Measurements from ENCODE around the gene MRTFA. TPM values are rescaled to one million over a fixed set of nuclear protein-coding genes. Genes with fewer than 3 reads are reported as not detected.

MRTFA gene
- total RNA-seq, 1 experiment from 2014 or later, result 52.7 TPM

DNA sequence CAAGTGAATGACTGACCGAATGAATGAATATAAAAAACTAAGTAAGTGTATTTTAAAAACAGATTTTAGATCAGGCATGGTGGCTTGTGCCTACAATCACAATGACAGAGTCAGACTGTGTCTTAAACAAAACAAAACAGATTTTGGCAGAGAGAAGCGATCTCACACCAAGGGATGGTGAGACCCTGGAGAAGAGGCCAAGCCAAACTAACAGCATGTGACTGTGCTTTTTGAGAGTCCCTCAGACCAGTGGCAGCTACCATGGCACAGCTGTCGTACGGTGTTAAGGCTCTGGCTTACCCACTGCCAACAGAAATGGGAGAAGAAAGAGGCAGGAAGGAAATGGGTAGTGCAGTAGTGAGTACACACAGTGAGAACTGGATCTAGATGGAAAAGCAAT, 205.5 kb downstream of the MRTFA start:
- TF ChIP-seq, protein P1, sequence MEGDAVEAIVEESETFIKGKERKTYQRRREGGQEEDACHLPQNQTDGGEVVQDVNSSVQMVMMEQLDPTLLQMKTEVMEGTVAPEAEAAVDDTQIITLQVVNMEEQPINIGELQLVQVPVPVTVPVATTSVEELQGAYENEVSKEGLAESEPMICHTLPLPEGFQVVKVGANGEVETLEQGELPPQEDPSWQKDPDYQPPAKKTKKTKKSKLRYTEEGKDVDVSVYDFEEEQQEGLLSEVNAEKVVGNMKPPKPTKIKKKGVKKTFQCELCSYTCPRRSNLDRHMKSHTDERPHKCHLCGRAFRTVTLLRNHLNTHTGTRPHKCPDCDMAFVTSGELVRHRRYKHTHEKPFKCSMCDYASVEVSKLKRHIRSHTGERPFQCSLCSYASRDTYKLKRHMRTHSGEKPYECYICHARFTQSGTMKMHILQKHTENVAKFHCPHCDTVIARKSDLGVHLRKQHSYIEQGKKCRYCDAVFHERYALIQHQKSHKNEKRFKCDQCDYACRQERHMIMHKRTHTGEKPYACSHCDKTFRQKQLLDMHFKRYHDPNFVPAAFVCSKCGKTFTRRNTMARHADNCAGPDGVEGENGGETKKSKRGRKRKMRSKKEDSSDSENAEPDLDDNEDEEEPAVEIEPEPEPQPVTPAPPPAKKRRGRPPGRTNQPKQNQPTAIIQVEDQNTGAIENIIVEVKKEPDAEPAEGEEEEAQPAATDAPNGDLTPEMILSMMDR (IDR thresholded peaks at IDR 0.05; ENCODE audit: unreplicated experiment), result no peak
- Mint-ChIP-seq H3K27me3 (ENCODE audit: insufficient read depth, unreplicated experiment) (no peaks in the 10 kb centered on the region), H3K4me1 (ENCODE audit: insufficient read depth, unreplicated experiment) (peaks cover 5% of the 10 kb centered on the region), H3K4me3 (ENCODE audit: unreplicated experiment) (no peak overlapping the region), H3K36me3 (ENCODE audit: insufficient read depth, unreplicated experiment) (peaks cover 68% of the 10 kb centered on the region), H3K9me3 (ENCODE audit: unreplicated experiment) (no peaks in the 10 kb centered on the region), H3K27ac (ENCODE audit: low read depth, unreplicated experiment) (no peak overlapping the region)
- BruUV-seq (replicated peaks), result no TSS peak
- POLR2A ChIA-PET, result interaction anchor here (0.8 kb wide), 1 partner anchor 214 kb away, joined by 4 read pairs; no protein-coding TSS in a partner anchor
- CTCF ChIA-PET, result interaction anchor here (0.7 kb wide), 1 partner anchor 58 kb away, joined by 4 read pairs; no protein-coding TSS in a partner anchor
- intact Hi-C loops (cut with micrococcal nuclease), result loop anchor here (10.0 kb wide), 1 partner anchor 324 kb away; no protein-coding TSS in a partner anchor
- no peak for DNase-seq (ENCODE audit: unreplicated experiment)

- DNase-seq (ENCODE audit: unreplicated experiment), result no peak
- Mint-ChIP-seq H3K4me3 (ENCODE audit: unreplicated experiment) (no peak overlapping the region), H3K36me3 (ENCODE audit: insufficient read depth, unreplicated experiment) (peaks cover 77% of the 10 kb centered on the region), H3K27me3 (ENCODE audit: insufficient read depth, unreplicated experiment) (no peaks in the 10 kb centered on the region), H3K9me3 (ENCODE audit: unreplicated experiment) (no peaks in the 10 kb centered on the region), H3K4me1 (ENCODE audit: insufficient read depth, unreplicated experiment) (peaks cover 5% of the 10 kb centered on the region), H3K27ac (ENCODE audit: low read depth, unreplicated experiment) (no peak overlapping the region)
- intact Hi-C loops (cut with micrococcal nuclease), result no loop called here
- BruUV-seq (replicated peaks), result no TSS peak
- ChIA-PET CTCF (interaction anchor here (0.9 kb wide), 1 partner anchor 50 kb away, joined by 4 read pairs; no protein-coding TSS in a partner anchor), POLR2A (interaction anchor here (1.2 kb wide), 1 partner anchor 7 kb away, joined by 3 read pairs; no protein-coding TSS in a partner anchor)
- TF ChIP-seq, protein P1 (IDR thresholded peaks at IDR 0.05; ENCODE audit: unreplicated experiment), result no peak
Observed at GRCh38 chr22:40429481-40429880, 207.0 kb downstream of the MRTFA start.

DNA sequence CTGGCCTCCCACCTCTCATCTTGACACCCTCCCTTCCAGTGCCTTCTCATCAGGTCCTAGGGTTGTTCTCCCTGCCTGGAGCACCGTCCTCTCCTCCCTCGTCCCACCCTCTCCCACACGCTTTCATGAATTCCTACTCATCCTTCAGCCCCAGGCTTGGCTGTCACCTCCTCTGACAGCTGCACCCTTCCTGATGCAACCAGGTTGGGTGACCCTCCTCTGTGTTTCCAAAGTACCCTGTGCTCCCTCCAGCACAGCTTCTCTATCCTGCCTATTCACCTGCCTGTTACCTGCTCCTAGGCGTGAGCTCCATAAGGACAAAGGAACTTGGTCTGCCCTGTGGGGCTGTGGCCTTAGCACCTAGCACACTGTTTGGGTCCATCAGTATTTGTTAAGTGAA, 207.7 kb downstream of the MRTFA start:
- no TSS peak for BruUV-seq (replicated peaks)
- no peak for DNase-seq (ENCODE audit: unreplicated experiment)
- Mint-ChIP-seq H3K4me1 (ENCODE audit: insufficient read depth, unreplicated experiment) (peaks cover under 1% of the 10 kb centered on the region), H3K27me3 (ENCODE audit: insufficient read depth, unreplicated experiment) (no peaks in the 10 kb centered on the region), H3K36me3 (ENCODE audit: insufficient read depth, unreplicated experiment) (peaks cover 71% of the 10 kb centered on the region), H3K27ac (ENCODE audit: low read depth, unreplicated experiment) (peak overlapping the region; percentile 54), H3K9me3 (ENCODE audit: unreplicated experiment) (no peaks in the 10 kb centered on the region), H3K4me3 (ENCODE audit: unreplicated experiment) (no peak overlapping the region)
- intact Hi-C loops (cut with micrococcal nuclease), result no loop called here
- ChIA-PET CTCF (interaction anchor here (0.9 to 2.3 kb wide), 4 partner anchors 8 to 216 kb away, joined by 4 to 12 read pairs (median 4); no protein-coding TSS in a partner anchor), POLR2A (interaction anchor here (0.9 to 1.2 kb wide), 2 partner anchors 8 to 19 kb away, joined by 3 to 4 read pairs; no protein-coding TSS in a partner anchor)
- TF ChIP-seq, protein P1 (IDR thresholded peaks at IDR 0.05; ENCODE audit: unreplicated experiment), result no peak

DNA sequence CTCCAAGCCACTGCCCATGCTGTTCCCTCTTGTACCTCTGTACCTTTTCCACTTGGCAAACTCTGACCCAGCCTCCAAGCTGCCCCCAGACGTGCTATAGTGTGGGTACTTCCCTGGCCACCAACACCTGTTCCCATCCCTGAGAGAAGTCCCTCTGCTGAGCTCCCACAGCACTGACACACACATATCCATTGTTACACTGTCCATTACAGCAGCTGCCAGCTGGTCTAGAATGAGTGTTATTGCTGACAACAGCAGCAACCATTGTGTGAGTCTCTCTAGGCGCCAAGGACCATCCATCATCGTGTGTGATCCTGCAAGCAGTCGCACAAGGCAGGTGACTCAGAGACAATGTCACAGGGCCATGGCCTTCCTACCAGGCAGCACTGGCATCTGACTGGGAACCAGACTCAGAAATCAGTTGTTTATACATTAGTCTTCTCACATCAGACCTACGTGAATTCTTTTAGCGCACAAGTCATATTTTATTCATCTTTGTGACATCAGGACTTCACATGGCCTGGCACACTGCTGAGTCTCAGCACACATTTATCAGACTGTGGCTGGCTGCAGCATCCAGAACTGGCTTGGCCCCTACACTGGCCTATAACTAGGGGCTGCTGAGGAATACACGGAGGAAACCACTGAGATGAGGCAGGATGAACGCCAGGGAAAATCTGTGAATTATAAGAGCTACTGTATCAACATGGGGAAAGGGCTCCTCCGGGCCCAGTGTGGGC, 209.8 kb downstream of the MRTFA start:
- Mint-ChIP-seq H3K27ac (ENCODE audit: low read depth, unreplicated experiment) (no peak overlapping the region), H3K27me3 (ENCODE audit: insufficient read depth, unreplicated experiment) (no peaks in the 10 kb centered on the region), H3K4me3 (ENCODE audit: unreplicated experiment) (no peak overlapping the region), H3K36me3 (ENCODE audit: insufficient read depth, unreplicated experiment) (peaks cover 80% of the 10 kb centered on the region), H3K9me3 (ENCODE audit: unreplicated experiment) (no peaks in the 10 kb centered on the region), H3K4me1 (ENCODE audit: insufficient read depth, unreplicated experiment) (peaks cover 5% of the 10 kb centered on the region)
- BruUV-seq (replicated peaks), result no TSS peak
- ChIA-PET POLR2A (interaction anchor here (0.6 to 2.6 kb wide), 2 partner anchors 11 to 92 kb away, joined by 3 to 6 read pairs; no protein-coding TSS in a partner anchor), CTCF (interaction anchor here (0.6 to 2.3 kb wide), 7 partner anchors 9 to 256 kb away, joined by 3 to 15 read pairs (median 5); no protein-coding TSS in a partner anchor)
- intact Hi-C loops (cut with micrococcal nuclease), result no loop called here
- TF ChIP-seq, protein P1 (IDR thresholded peaks at IDR 0.05; ENCODE audit: unreplicated experiment), result no peak
- no peak for DNase-seq (ENCODE audit: unreplicated experiment)
